Stomach (tissue), 9 donors: ENCODE measurements around the gene TMEM119. TPM values are rescaled to one million over a fixed set of nuclear protein-coding genes. Genes with fewer than 3 reads are reported as not detected.

ENCODE experiments used
- DNase-seq, 2 donors: peaks; one replicate each; pipeline versions ENCODE4 v3.0.0 to v3.0.0-alpha.2; 2013 to 2019
- H3K27ac ChIP-seq, 5 donors: fragments of 200-600 bp in 4 of 5; sonication (generic) in 4 of 5; one replicate each; pipeline ENCODE4 v1.5.1; 2013 to 2019; ENCODE audit warnings: mild to moderate bottlenecking in 1 of 5, moderate library complexity in 1 of 5
- H3K27me3 ChIP-seq, 3 donors: fragments of 200-600 bp; sonication (generic); one replicate each; pipeline ENCODE4 v1.5.1; 2017 to 2019; ENCODE audit warnings: mixed run types in 1 of 3
- H3K36me3 ChIP-seq, 4 donors: fragments of 200-600 bp; sonication (generic); 1 replicate in 3 of 4; 2 replicates in 1 of 4; pipeline ENCODE4 v1.5.1; 2016 to 2019
- H3K4me1 ChIP-seq, 4 donors: fragments of 200-600 bp; sonication (generic); one replicate each; pipeline ENCODE4 v1.5.1; 2016 to 2019
- H3K4me3 ChIP-seq, 4 donors: fragments of 200-600 bp; sonication (generic) in 3 of 4; one replicate each; pipeline ENCODE4 v1.5.1; 2016 to 2019; ENCODE audit warnings: mild to moderate bottlenecking in 1 of 4
- H3K9me3 ChIP-seq, 4 donors: fragments of 200-600 bp; sonication (generic); one replicate each; pipeline ENCODE4 v1.5.1; 2016 to 2019
- EP300 ChIP-seq: sonication (generic); formaldehyde crosslinking; IDR thresholded peaks from one replicate; pipeline ENCODE4 v1.6.1; 2017; ENCODE audit warnings: antibody characterized with exemption
- POLR2A ChIP-seq, 4 donors: fragments of 450-650 bp; IDR thresholded peaks; one replicate each; pipeline ENCODE4 v1.6.1; 2016; ENCODE audit warnings: antibody characterized with exemption in 4 of 4, control low read depth in 2 of 4, mild to moderate bottlenecking in 1 of 4, moderate library complexity in 1 of 4
- POLR2AphosphoS5 ChIP-seq, 3 donors: sonication (generic); formaldehyde crosslinking; IDR thresholded peaks; one replicate each; pipeline ENCODE4 v1.6.1; 2016; ENCODE audit warnings: antibody characterized with exemption in 3 of 3
- WGBS, 5 donors: extraction: QIAGEN DNeasy Blood & Tissue Kit in 3 of 5; methylation state at CpG; one replicate each; pipeline versions ENCODE4 v1.1.5 to v1.1.7; 2013 to 2018; 5-methylcytosine and 5-hydroxymethylcytosine counted together
- intact Hi-C: fragments of 100-400 bp; cut with DNase I; formaldehyde crosslinking; loops from one replicate; pipeline ENCODE4 v1.15.1; 2023; ENCODE audit warnings: low total_unique reads
- polyA plus RNA-seq, 3 donors: library from polyadenylated mRNA; stranded (reverse); fragments of 200-250 nt; gene quantifications; one replicate each; pipeline ENCODE4 v1.2.3, GENCODE V29; 2013
- total RNA-seq, 5 donors: library from RNA; depleted of rRNA; stranded (reverse); fragments of >200 nt; gene quantifications; one replicate each; pipeline versions ENCODE4 v1.1.0 to v1.2.3, GENCODE V29; 2014 to 2016
- TF ChIP-seq, protein P1 (sequence below), 7 experiments: fragments of 450-650 bp in 4 of 7; fragments of 200-600 bp in 3 of 7; sonication (generic) in 3 of 7; IDR thresholded peaks; one replicate each; pipeline ENCODE4 v1.5.1; 2016 to 2019; ENCODE audit warnings: antibody characterized with exemption in 7 of 7, control low read depth in 2 of 7, mild to moderate bottlenecking in 1 of 7
- donor health status: healthy with polysubstance abuse.
- donor health status: Bipolar disorder and iron deficiency.
- donor health status: healthy.

The TMEM119 gene
- total and polyA plus RNA-seq, 8 donors: 0.45 to 17.1 (median 11.2) TPM; not detected in 1

DNA sequence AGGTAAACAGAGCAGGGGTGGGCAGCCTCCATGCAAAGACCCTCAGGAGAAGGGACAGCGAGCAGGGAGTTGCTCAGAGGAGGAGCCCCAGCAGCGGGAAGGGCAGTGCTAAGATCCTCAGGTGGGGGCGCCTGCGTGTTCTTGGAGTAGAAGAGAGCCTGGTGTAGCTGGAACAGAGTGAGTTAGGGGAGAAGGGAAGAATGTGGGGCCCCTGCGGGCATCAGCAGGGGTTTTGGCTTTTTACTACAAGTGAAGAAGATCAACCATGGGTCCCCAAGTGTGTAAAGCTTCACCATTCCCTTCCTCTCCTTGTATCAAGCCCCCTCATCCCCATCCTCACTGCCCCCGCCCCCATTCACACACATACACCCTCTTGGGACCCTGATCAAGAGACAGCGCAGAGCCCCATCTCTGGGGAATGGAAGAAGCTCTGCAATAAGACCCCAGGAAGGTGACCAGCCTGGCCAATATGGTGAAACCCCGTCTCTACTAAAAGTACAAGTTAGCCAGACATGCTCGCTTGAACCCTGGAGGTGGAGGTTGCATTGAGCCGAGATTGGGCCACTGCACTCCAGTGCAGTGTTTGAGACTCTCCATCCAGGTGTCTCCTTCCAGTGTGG, 10.2 kb upstream of the TMEM119 start:
- H3K9me3 ChIP-seq: no peaks in the 10 kb centered on the region
- intact Hi-C loops: no loop called here
- no peak overlapping the region for H3K27ac ChIP-seq
- TF ChIP-seq EP300 (no peak), POLR2AphosphoS5 (IDR thresholded peaks at IDR 0.05) (no peak), POLR2A (IDR thresholded peaks at IDR 0.05) (no peak)
- TF ChIP-seq, protein P1, sequence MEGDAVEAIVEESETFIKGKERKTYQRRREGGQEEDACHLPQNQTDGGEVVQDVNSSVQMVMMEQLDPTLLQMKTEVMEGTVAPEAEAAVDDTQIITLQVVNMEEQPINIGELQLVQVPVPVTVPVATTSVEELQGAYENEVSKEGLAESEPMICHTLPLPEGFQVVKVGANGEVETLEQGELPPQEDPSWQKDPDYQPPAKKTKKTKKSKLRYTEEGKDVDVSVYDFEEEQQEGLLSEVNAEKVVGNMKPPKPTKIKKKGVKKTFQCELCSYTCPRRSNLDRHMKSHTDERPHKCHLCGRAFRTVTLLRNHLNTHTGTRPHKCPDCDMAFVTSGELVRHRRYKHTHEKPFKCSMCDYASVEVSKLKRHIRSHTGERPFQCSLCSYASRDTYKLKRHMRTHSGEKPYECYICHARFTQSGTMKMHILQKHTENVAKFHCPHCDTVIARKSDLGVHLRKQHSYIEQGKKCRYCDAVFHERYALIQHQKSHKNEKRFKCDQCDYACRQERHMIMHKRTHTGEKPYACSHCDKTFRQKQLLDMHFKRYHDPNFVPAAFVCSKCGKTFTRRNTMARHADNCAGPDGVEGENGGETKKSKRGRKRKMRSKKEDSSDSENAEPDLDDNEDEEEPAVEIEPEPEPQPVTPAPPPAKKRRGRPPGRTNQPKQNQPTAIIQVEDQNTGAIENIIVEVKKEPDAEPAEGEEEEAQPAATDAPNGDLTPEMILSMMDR (IDR thresholded peaks at IDR 0.05): no peak
- H3K27me3 ChIP-seq: peaks cover 0 to 8% (median 3%) of the 10 kb centered on the region in 3 donors
- no peaks in the 10 kb centered on the region for H3K36me3 ChIP-seq
- WGBS, 5 donors: 73 to 80% (median 76%) methylated on average over 10 of the region's 10 CpGs
- H3K4me1 ChIP-seq: peaks cover 0 to 14% (median 6%) of the 10 kb centered on the region in 4 donors
- DNase-seq: no peak
- H3K4me3 ChIP-seq: no peak overlapping the region

DNA sequence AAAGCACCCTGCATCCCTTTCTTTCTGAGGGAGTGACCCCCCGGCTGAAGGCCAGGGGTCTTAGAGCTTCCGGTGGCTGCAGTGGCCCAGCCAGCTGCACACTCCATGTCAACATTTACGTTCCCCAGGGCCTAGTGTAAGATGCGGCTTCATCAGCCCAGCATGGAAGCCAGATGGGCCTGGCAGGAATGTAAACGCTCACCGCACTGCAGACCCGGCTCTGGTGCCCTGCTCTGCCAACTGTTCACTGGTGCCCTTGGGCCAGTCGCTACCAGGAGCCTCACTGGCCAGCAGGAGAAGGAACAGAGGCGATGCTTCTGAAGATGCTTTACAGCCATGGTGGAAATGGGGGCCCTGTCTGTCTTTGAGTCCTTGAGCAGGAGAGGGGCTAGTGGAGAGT, 8.6 kb upstream of the TMEM119 start:
- WGBS, 5 donors: 65 to 87% (median 81%) methylated on average over 8 to 9 of the region's 9 CpGs
- Histone ChIP-seq H3K27ac (no peak overlapping the region), H3K4me1 (peaks cover 0 to 9% (median 6%) of the 10 kb centered on the region in 4 donors), H3K4me3 (no peak overlapping the region), H3K36me3 (no peaks in the 10 kb centered on the region), H3K27me3 (peaks cover 0 to 8% (median 3%) of the 10 kb centered on the region in 3 donors), H3K9me3 (no peaks in the 10 kb centered on the region)
- TF ChIP-seq POLR2A (IDR thresholded peaks at IDR 0.05) (no peak), EP300 (no peak), POLR2AphosphoS5 (IDR thresholded peaks at IDR 0.05) (no peak)
- TF ChIP-seq, protein P1 (IDR thresholded peaks at IDR 0.05): no peak
- no peak for DNase-seq
- intact Hi-C loops: no loop called here

DNA sequence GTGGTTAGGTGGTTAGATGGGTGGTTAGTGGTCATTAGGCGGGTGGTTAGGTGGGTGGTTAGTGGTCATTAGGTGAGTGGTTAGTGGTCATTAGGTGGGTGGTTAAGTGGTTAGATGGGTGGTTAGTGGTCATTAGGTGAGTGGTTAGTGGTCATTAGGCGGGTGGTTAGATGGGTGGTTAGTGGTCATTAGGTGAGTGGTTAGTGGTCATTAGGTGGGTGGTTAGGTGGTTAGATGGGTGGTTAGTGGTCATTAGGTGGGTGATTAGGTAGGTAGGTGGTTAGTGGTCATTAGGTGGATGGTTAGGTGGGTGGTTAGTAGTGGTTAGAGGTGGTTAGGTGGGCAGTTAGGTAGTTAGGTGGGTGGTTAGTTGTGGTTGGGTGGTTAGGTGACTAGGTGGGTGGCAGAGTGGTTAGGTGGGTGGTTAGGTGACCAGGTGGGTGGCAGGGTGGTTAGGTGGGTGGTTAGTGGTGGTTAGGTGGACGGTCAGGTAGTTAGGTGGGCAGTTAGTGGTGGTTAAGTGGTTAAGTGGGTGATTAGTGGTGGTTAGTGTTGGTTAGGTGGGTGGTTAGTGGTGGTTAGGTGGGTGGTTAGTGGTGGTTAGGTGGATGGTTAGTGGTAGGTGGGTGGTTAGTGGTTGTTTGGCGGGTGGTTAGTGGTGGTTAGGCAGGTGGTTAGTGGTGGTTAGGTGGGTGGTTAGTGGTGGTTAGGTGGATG, 8.0 kb upstream of the TMEM119 start:
- Histone ChIP-seq H3K27me3 (peaks cover 0 to 8% (median 3%) of the 10 kb centered on the region in 3 donors), H3K9me3 (no peaks in the 10 kb centered on the region), H3K36me3 (no peaks in the 10 kb centered on the region), H3K4me1 (peaks cover 0 to 9% (median 6%) of the 10 kb centered on the region in 4 donors), H3K27ac (no peak overlapping the region), H3K4me3 (no peak overlapping the region)
- TF ChIP-seq POLR2AphosphoS5 (IDR thresholded peaks at IDR 0.05) (no peak), POLR2A (IDR thresholded peaks at IDR 0.05) (no peak), EP300 (no peak)
- TF ChIP-seq, protein P1 (IDR thresholded peaks at IDR 0.05): no peak
- DNase-seq: no peak
- 79 to 93% (median 90%) methylated on average over 4 of the region's 4 CpGs for WGBS, 5 donors
- intact Hi-C loops: no loop called here

DNA sequence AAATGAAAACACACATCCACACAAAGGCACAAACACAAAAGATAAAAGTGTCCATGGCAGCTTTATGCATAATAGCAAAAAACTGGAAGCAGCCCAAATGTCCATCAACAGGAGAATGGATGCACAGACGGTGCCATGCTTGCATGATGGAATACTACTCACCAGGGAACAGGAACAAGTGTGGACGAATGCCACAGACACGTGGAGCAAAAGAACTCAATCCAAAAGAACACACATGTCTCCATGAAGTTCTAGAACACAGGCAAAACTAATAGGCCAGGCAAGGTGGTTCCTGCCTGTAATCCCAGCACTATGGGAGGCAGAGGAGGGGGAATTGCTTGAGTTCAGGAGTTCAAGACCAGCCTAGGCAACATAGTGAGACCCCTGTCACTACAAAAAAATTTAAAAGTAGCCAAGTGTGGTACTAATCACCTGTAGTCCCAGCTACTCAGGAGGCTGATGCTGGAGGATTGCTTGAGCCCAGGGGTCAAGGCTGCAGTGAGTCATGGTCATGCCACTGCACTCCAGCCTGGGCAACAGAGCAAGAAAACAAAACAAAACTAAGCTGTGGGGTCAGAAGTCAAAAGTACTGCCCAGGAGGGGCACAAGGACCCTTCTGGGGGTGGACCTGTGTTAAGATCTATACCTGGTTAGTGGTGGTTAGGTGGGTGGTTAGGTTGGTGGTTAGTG, 7.3 kb upstream of the TMEM119 start:
- Histone ChIP-seq H3K27me3 (peaks cover 0 to 8% (median 3%) of the 10 kb centered on the region in 3 donors), H3K36me3 (no peaks in the 10 kb centered on the region), H3K4me1 (peaks cover 0 to 9% (median 6%) of the 10 kb centered on the region in 4 donors), H3K4me3 (no peak overlapping the region), H3K9me3 (no peaks in the 10 kb centered on the region), H3K27ac (no peak overlapping the region)
- intact Hi-C loops: no loop called here
- WGBS, 5 donors: 57 to 68% (median 65%) methylated on average over 3 of the region's 3 CpGs
- DNase-seq: no peak
- TF ChIP-seq POLR2A (IDR thresholded peaks at IDR 0.05) (no peak), POLR2AphosphoS5 (IDR thresholded peaks at IDR 0.05) (no peak), EP300 (no peak)
- TF ChIP-seq, protein P1 (IDR thresholded peaks at IDR 0.05): no peak
